SU-DHL-6 (cell line): ENCODE measurements around the gene SNCG.

ENCODE experiments used
- CTCF ChIP-seq: fragments of 200-600 bp; sonication (generic); IDR thresholded peaks from one replicate; pipeline ENCODE4 v1.5.1; 2017; ENCODE audit warnings: antibody characterized with exemption, mild to moderate bottlenecking, low read length, moderate library complexity; ENCODE audit not compliant: insufficient read depth, poor library complexity, severe bottlenecking
- EZH2phosphoT487 ChIP-seq: fragments of 200-600 bp; sonication (generic), shearing (Covaris generic); conservative IDR thresholded peaks from 2 replicates; pipeline ENCODE4 v1.6.1; 2018; ENCODE audit warnings: mild to moderate bottlenecking, antibody characterized with exemption, low read length, moderate library complexity, mixed read lengths

GRCh38 chr10:86942441-86943315 lies 15.7 kb upstream of the SNCG start:
- TF ChIP-seq CTCF (no peak), EZH2phosphoT487 (no peak)
